Vagina (tissue), 2 donors: ENCODE data around the gene UBA7. TPM values are rescaled to one million over a fixed set of nuclear protein-coding genes. Genes with fewer than 3 reads are reported as not detected.

Experiments
- DNase-seq, 2 donors: peaks; one replicate each; pipeline ENCODE4 v3.0.0-alpha.2; 2017; ENCODE audit errors: extremely low spot score in 2 of 2
- H3K27ac ChIP-seq: fragments of 200-600 bp; sonication (generic); one replicate; pipeline ENCODE4 v1.5.1; 2019
- H3K27me3 ChIP-seq: fragments of 200-600 bp; sonication (generic); one replicate; pipeline ENCODE4 v1.5.1; 2019
- H3K36me3 ChIP-seq, 2 donors: fragments of 200-600 bp; sonication (generic); one replicate each; pipeline ENCODE4 v1.5.1; 2017 to 2019
- H3K4me1 ChIP-seq: fragments of 200-600 bp; sonication (generic); one replicate; pipeline ENCODE4 v1.5.1; 2019
- H3K4me3 ChIP-seq, 2 donors: fragments of 200-600 bp; sonication (generic); 1 replicate in 1 of 2; 2 replicates in 1 of 2; pipeline ENCODE4 v1.5.1; 2016 to 2019
- H3K9me3 ChIP-seq: fragments of 200-600 bp; sonication (generic); one replicate; pipeline ENCODE4 v1.5.1; 2019
- CTCF ChIP-seq, 3 experiments: fragments of 450-650 bp in 2 of 3; fragments of 200-600 bp in 1 of 3; sonication (generic) in 1 of 3; IDR thresholded peaks; one replicate each; pipeline ENCODE4 v1.5.1; 2017 to 2019; ENCODE audit warnings: antibody characterized with exemption in 3 of 3, mild to moderate bottlenecking in 2 of 3, moderate library complexity in 2 of 3
- POLR2A ChIP-seq, 2 donors: fragments of 450-650 bp; IDR thresholded peaks; one replicate each; pipeline ENCODE4 v1.6.1; 2017; ENCODE audit warnings: antibody characterized with exemption in 2 of 2, mild to moderate bottlenecking in 2 of 2, moderate library complexity in 2 of 2
- POLR2AphosphoS5 ChIP-seq, 2 donors: sonication (generic); formaldehyde crosslinking; IDR thresholded peaks; one replicate each; pipeline ENCODE4 v1.9.0; 2017; ENCODE audit warnings: antibody characterized with exemption in 2 of 2, mild to moderate bottlenecking in 2 of 2, low read depth in 1 of 2; ENCODE audit not compliant: insufficient read depth in 1 of 2
- intact Hi-C: fragments of 100-400 bp; cut with DNase I; formaldehyde crosslinking; loops from one replicate; pipeline ENCODE4 v1.15.1; 2023
- total RNA-seq: library from RNA; depleted of rRNA; stranded (reverse); fragments of >200 nt; gene quantifications from one replicate; pipeline ENCODE4 v1.2.3, GENCODE V29; 2016

The UBA7 gene
- total RNA-seq, 1 donor from 2014 or later: 68.3 TPM

- no peaks in the 10 kb centered on the region for H3K9me3 ChIP-seq
- H3K27ac ChIP-seq: no peak overlapping the region
- H3K4me1 ChIP-seq: peaks cover 2% of the 10 kb centered on the region
- TF ChIP-seq POLR2A (IDR thresholded peaks at IDR 0.05) (no peak), CTCF (IDR thresholded peaks at IDR 0.05) (no peak), POLR2AphosphoS5 (IDR thresholded peaks at IDR 0.05; ENCODE audit: insufficient read depth in 1 of 2, low read depth in 1 of 2) (no peak)
- DNase-seq: no peak
- no peak overlapping the region for H3K4me3 ChIP-seq
- H3K36me3 ChIP-seq: no peaks in the 10 kb centered on the region
- intact Hi-C loops: loop anchor here (5.0 to 10.0 kb wide), 2 partner anchors 42 to 120 kb away; partner anchors contain the start of genes GMPPB and INKA1
- H3K27me3 ChIP-seq: no peaks in the 10 kb centered on the region
Measured at GRCh38 chr3:49844464-49845183, 30.9 kb upstream of the UBA7 start.

- Histone ChIP-seq H3K36me3 (no peaks in the 10 kb centered on the region), H3K27me3 (no peaks in the 10 kb centered on the region), H3K9me3 (no peaks in the 10 kb centered on the region), H3K27ac (no peak overlapping the region), H3K4me3 (no peak overlapping the region), H3K4me1 (peaks cover 6% of the 10 kb centered on the region)
- intact Hi-C loops: loop anchor here (5.0 to 10.0 kb wide), 2 partner anchors 41 to 118 kb away; partner anchors contain the start of genes GMPPB and INKA1
- no peak for TF ChIP-seq POLR2AphosphoS5 (IDR thresholded peaks at IDR 0.05; ENCODE audit: insufficient read depth in 1 of 2, low read depth in 1 of 2)
- no peak for DNase-seq
Measured at GRCh38 chr3:49842843-49843517, 29.2 kb upstream of the UBA7 start.

GRCh38 chr3:49841806-49842205, 28.1 kb upstream of the UBA7 start:
- H3K4me1 ChIP-seq: peaks cover 6% of the 10 kb centered on the region
- DNase-seq: no peak
- H3K27ac ChIP-seq: no peak overlapping the region
- intact Hi-C loops: loop anchor here (5.0 to 10.0 kb wide), 2 partner anchors 40 to 117 kb away; partner anchors contain the start of genes GMPPB and INKA1
- H3K27me3 ChIP-seq: no peaks in the 10 kb centered on the region
- H3K36me3 ChIP-seq: no peaks in the 10 kb centered on the region
- TF ChIP-seq POLR2A (IDR thresholded peaks at IDR 0.05) (no peak), POLR2AphosphoS5 (IDR thresholded peaks at IDR 0.05; ENCODE audit: insufficient read depth in 1 of 2, low read depth in 1 of 2) (no peak), CTCF (IDR thresholded peaks at IDR 0.05) (no peak)
- H3K9me3 ChIP-seq: no peaks in the 10 kb centered on the region
- H3K4me3 ChIP-seq: no peak overlapping the region

- intact Hi-C loops: loop anchor here (5.0 to 10.0 kb wide), 2 partner anchors 39 to 116 kb away; partner anchors contain the start of genes GMPPB and INKA1
- Histone ChIP-seq H3K9me3 (no peaks in the 10 kb centered on the region), H3K27ac (no peak overlapping the region), H3K4me3 (no peak overlapping the region), H3K27me3 (no peaks in the 10 kb centered on the region), H3K4me1 (peaks cover 6% of the 10 kb centered on the region), H3K36me3 (no peaks in the 10 kb centered on the region)
- TF ChIP-seq POLR2AphosphoS5 (IDR thresholded peaks at IDR 0.05; ENCODE audit: insufficient read depth in 1 of 2, low read depth in 1 of 2): no peak
- no peak for TF ChIP-seq POLR2A (IDR thresholded peaks at IDR 0.05)
- TF ChIP-seq CTCF (IDR thresholded peaks at IDR 0.05): no peak
- DNase-seq: no peak
Measured at GRCh38 chr3:49841126-49841696, 27.5 kb upstream of the UBA7 start.

GRCh38 chr3:49840388-49840787, 26.6 kb upstream of the UBA7 start:
- TF ChIP-seq POLR2AphosphoS5 (IDR thresholded peaks at IDR 0.05; ENCODE audit: insufficient read depth in 1 of 2, low read depth in 1 of 2): no peak
- TF ChIP-seq CTCF (IDR thresholded peaks at IDR 0.05): no peak
- no peak for TF ChIP-seq POLR2A (IDR thresholded peaks at IDR 0.05)
- Histone ChIP-seq H3K4me3 (no peak overlapping the region), H3K4me1 (peaks cover 6% of the 10 kb centered on the region), H3K27me3 (no peaks in the 10 kb centered on the region), H3K36me3 (no peaks in the 10 kb centered on the region), H3K27ac (no peak overlapping the region), H3K9me3 (no peaks in the 10 kb centered on the region)
- intact Hi-C loops: loop anchor here (5.0 to 10.0 kb wide), 2 partner anchors 38 to 116 kb away; partner anchors contain the start of genes GMPPB and INKA1
- no peak for DNase-seq
